Stomach (tissue), 9 donors: ENCODE results near the gene ATOH8. TPM values are rescaled to one million over a fixed set of nuclear protein-coding genes. Genes with fewer than 3 reads are reported as not detected.
A peak's percentile ranks its signal among the peaks of the same experiment; 100 is the strongest.

Experiments
- DNase-seq, 2 donors: peaks; one replicate each; pipeline versions ENCODE4 v3.0.0 to v3.0.0-alpha.2; 2013 to 2019
- H3K27ac ChIP-seq, 5 donors: fragments of 200-600 bp in 4 of 5; sonication (generic) in 4 of 5; one replicate each; pipeline ENCODE4 v1.5.1; 2013 to 2019; ENCODE audit warnings: mild to moderate bottlenecking in 1 of 5, moderate library complexity in 1 of 5
- H3K27me3 ChIP-seq, 3 donors: fragments of 200-600 bp; sonication (generic); one replicate each; pipeline ENCODE4 v1.5.1; 2017 to 2019; ENCODE audit warnings: mixed run types in 1 of 3
- H3K36me3 ChIP-seq, 4 donors: fragments of 200-600 bp; sonication (generic); 1 replicate in 3 of 4; 2 replicates in 1 of 4; pipeline ENCODE4 v1.5.1; 2016 to 2019
- H3K4me1 ChIP-seq, 4 donors: fragments of 200-600 bp; sonication (generic); one replicate each; pipeline ENCODE4 v1.5.1; 2016 to 2019
- H3K4me3 ChIP-seq, 4 donors: fragments of 200-600 bp; sonication (generic) in 3 of 4; one replicate each; pipeline ENCODE4 v1.5.1; 2016 to 2019; ENCODE audit warnings: mild to moderate bottlenecking in 1 of 4
- H3K9me3 ChIP-seq, 4 donors: fragments of 200-600 bp; sonication (generic); one replicate each; pipeline ENCODE4 v1.5.1; 2016 to 2019
- CTCF ChIP-seq, 7 experiments: fragments of 450-650 bp in 4 of 7; fragments of 200-600 bp in 3 of 7; sonication (generic) in 3 of 7; IDR thresholded peaks; one replicate each; pipeline ENCODE4 v1.5.1; 2016 to 2019; ENCODE audit warnings: antibody characterized with exemption in 7 of 7, control low read depth in 2 of 7, mild to moderate bottlenecking in 1 of 7
- EP300 ChIP-seq: sonication (generic); formaldehyde crosslinking; IDR thresholded peaks from one replicate; pipeline ENCODE4 v1.6.1; 2017; ENCODE audit warnings: antibody characterized with exemption
- POLR2A ChIP-seq, 4 donors: fragments of 450-650 bp; IDR thresholded peaks; one replicate each; pipeline ENCODE4 v1.6.1; 2016; ENCODE audit warnings: antibody characterized with exemption in 4 of 4, control low read depth in 2 of 4, mild to moderate bottlenecking in 1 of 4, moderate library complexity in 1 of 4
- POLR2AphosphoS5 ChIP-seq, 3 donors: sonication (generic); formaldehyde crosslinking; IDR thresholded peaks; one replicate each; pipeline ENCODE4 v1.6.1; 2016; ENCODE audit warnings: antibody characterized with exemption in 3 of 3
- WGBS, 5 donors: extraction: QIAGEN DNeasy Blood & Tissue Kit in 3 of 5; methylation state at CpG; one replicate each; pipeline versions ENCODE4 v1.1.5 to v1.1.7; 2013 to 2018; 5-methylcytosine and 5-hydroxymethylcytosine counted together
- intact Hi-C: fragments of 100-400 bp; cut with DNase I; formaldehyde crosslinking; loops from one replicate; pipeline ENCODE4 v1.15.1; 2023; ENCODE audit warnings: low total_unique reads
- polyA plus RNA-seq, 3 donors: library from polyadenylated mRNA; stranded (reverse); fragments of 200-250 nt; gene quantifications; one replicate each; pipeline ENCODE4 v1.2.3, GENCODE V29; 2013
- total RNA-seq, 5 donors: library from RNA; depleted of rRNA; stranded (reverse); fragments of >200 nt; gene quantifications; one replicate each; pipeline versions ENCODE4 v1.1.0 to v1.2.3, GENCODE V29; 2014 to 2016
- donor health status: healthy with polysubstance abuse.
- donor health status: Bipolar disorder and iron deficiency.
- donor health status: healthy.

Gene ATOH8
- total and polyA plus RNA-seq, 8 donors, result 2.3 to 23.2 (median 13.3) TPM

DNA sequence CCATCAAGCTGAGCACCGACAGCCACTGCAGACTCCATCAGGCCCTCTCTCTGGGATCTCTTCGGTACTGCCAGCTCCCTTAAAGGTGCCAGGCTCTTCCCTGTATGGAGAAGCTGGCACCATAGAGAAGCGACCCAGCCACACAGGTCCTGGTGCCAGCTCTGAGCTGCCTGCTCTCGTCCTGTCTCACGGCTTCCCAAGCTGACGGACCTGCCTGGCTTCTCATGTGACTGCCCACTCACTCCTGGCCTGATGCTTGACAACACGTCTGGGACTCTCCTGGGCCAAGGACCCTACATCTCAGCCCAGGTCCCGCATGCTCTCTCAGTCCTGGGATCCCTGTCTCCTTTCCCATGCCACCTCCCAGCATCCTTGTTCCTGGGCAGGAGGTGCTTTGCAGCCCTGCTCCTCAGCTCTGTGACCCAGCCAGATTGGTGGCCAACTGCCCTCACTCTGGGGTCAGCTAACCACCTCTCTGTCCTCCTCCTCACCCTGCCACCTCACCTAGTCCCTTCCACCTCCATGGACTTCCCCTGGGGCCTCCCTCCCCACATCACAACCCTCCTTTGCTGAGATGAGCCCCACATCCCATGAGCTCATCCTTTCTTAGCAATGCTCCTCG lies 12.5 kb upstream of the ATOH8 start:
- peak in 1 of 2 donors; percentile 62 for DNase-seq
- TF ChIP-seq POLR2AphosphoS5 (IDR thresholded peaks at IDR 0.05) (peak in 1 of 3 donors; percentile 23), CTCF (IDR thresholded peaks at IDR 0.05) (no peak), POLR2A (IDR thresholded peaks at IDR 0.05) (no peak), EP300 (no peak)
- Histone ChIP-seq H3K36me3 (no peaks in the 10 kb centered on the region), H3K4me1 (peaks cover 38 to 81% (median 68%) of the 10 kb centered on the region in 4 donors), H3K27ac (peak overlapping the region; percentile 89 to 93 (median 92)), H3K9me3 (no peaks in the 10 kb centered on the region), H3K27me3 (no peaks in the 10 kb centered on the region), H3K4me3 (no peak overlapping the region)
- intact Hi-C loops, result no loop called here
- WGBS, 5 donors, result 42 to 63% (median 46%) methylated on average over 9 of the region's 9 CpGs

- Histone ChIP-seq H3K27ac (peak overlapping the region; percentile 89 to 93 (median 92)), H3K36me3 (no peaks in the 10 kb centered on the region), H3K9me3 (no peaks in the 10 kb centered on the region), H3K4me1 (peaks cover 39 to 80% (median 64%) of the 10 kb centered on the region in 4 donors), H3K27me3 (no peaks in the 10 kb centered on the region), H3K4me3 (no peak overlapping the region)
- TF ChIP-seq EP300, result peak; percentile 12
- TF ChIP-seq POLR2A (IDR thresholded peaks at IDR 0.05), result no peak
- TF ChIP-seq CTCF (IDR thresholded peaks at IDR 0.05), result peak in 1 of 7 experiments; percentile 5
- peak; percentile 62 to 94 (median 74) for TF ChIP-seq POLR2AphosphoS5 (IDR thresholded peaks at IDR 0.05)
- intact Hi-C loops, result no loop called here
- peak; percentile 73 to 87 for DNase-seq
- WGBS, 5 donors, result 13 to 29% (median 17%) methylated on average over 19 of the region's 19 CpGs
Observed at GRCh38 chr2:85741833-85742455, 11.8 kb upstream of the ATOH8 start.

GRCh38 chr2:85743304-85743978 lies 10.3 kb upstream of the ATOH8 start:
- WGBS, 5 donors, result 33 to 52% (median 41%) methylated on average over 9 to 10 of the region's 10 CpGs
- intact Hi-C loops, result no loop called here
- Histone ChIP-seq H3K27ac (peak overlapping the region; percentile 55 to 93 (median 89)), H3K4me1 (peaks cover 39 to 68% (median 60%) of the 10 kb centered on the region in 4 donors), H3K9me3 (no peaks in the 10 kb centered on the region), H3K36me3 (no peaks in the 10 kb centered on the region), H3K27me3 (no peaks in the 10 kb centered on the region), H3K4me3 (peak overlapping the region in 1 of 4 donors; percentile 7)
- peak in 1 of 2 donors; percentile 62 for DNase-seq
- TF ChIP-seq POLR2A (IDR thresholded peaks at IDR 0.05) (no peak), EP300 (no peak), CTCF (IDR thresholded peaks at IDR 0.05) (no peak), POLR2AphosphoS5 (IDR thresholded peaks at IDR 0.05) (no peak)

GRCh38 chr2:85744055-85744454 lies 9.7 kb upstream of the ATOH8 start:
- peaks cover 44 to 74% (median 63%) of the 10 kb centered on the region in 4 donors for H3K4me1 ChIP-seq
- H3K36me3 ChIP-seq, result no peaks in the 10 kb centered on the region
- no peak overlapping the region for H3K4me3 ChIP-seq
- H3K27ac ChIP-seq, result peak overlapping the region in 4 of 5 donors; percentile 74 to 93 (median 91)
- no peaks in the 10 kb centered on the region for H3K27me3 ChIP-seq
- intact Hi-C loops, result no loop called here
- TF ChIP-seq EP300 (no peak), POLR2A (IDR thresholded peaks at IDR 0.05) (no peak), POLR2AphosphoS5 (IDR thresholded peaks at IDR 0.05) (no peak), CTCF (IDR thresholded peaks at IDR 0.05) (no peak)
- 48 to 63% (median 56%) methylated on average over 4 of the region's 4 CpGs for WGBS, 5 donors
- DNase-seq, result no peak
- H3K9me3 ChIP-seq, result no peaks in the 10 kb centered on the region
